ENCODE measurements around the gene ERC1. TPM values are rescaled to one million over a fixed set of nuclear protein-coding genes. Genes with fewer than 3 reads are reported as not detected.

Gene ERC1
- 29.0 and 54.7 TPM in 2 replicates for total RNA-seq (2014; rRNA removed; shearing (Covaris generic))

DNA sequence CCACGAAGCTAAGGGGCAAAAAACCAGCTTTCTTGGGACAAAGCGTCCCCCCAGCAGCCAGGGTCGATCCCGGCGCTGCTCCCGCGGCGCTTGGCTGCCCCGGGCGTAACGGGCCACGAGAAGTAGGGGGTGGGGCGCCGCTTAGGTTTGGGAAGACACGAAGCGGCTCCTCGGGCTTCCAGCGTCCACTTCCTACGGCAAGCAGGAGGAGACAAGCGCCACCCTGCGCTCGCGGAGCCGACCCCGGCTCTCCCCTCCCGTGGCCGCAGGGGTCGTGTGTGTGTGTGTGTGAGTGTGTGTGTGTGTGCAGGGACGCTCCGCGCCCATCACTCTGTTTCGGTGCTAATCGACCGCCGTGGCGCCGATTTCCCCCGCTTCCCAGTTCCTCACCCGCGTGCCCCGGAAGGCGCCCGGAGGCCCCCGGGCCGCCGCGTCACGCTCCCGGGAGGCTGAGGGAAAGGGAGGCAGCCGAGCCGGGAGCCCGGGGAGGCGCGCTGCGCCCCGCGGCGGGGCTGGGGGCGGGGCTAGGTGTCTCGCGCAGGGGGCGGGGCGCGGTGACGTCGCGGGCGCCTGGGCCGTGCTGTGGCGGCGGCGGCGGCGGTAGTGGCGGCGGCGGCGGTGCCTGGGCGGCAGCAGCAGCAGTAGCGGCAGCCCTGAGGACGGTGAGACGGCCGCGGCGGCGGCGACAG lies at the start of gene ERC1:
TSS of gene ERC1 (plus strand) at position 563 of the 689 bp plus-strand sequence. CDS start 36,681 bp downstream, outside the sequence.
- in situ Hi-C loops (cut with HindIII; ENCODE audit: low sequenced_read_pairs) = no loop called here
- peak; percentile 84 for DNase-seq (ENCODE audit: low spot score)

DNA sequence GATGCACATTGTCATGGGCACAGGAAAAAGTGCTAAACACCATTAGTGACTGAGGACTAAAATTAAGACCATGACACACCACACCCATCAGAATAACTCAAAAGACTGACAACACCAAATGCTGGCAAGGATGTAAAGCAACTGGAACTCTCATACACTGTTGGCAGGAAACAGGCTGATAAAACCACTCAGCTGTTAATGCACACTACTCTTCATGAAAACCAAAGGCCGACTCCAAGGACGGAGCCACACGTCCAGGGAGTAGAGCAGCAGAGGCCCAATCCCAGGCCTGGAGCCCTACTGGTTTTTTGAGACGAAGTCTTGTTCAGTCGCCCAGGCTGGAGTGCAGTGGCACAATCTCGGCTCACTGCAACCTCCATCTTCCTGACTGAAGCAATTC lies 48.0 kb upstream of the ERC1 start:
- in situ Hi-C loops (cut with HindIII; ENCODE audit: low sequenced_read_pairs) = no loop called here
- DNase-seq (ENCODE audit: low spot score) = no peak

DNA sequence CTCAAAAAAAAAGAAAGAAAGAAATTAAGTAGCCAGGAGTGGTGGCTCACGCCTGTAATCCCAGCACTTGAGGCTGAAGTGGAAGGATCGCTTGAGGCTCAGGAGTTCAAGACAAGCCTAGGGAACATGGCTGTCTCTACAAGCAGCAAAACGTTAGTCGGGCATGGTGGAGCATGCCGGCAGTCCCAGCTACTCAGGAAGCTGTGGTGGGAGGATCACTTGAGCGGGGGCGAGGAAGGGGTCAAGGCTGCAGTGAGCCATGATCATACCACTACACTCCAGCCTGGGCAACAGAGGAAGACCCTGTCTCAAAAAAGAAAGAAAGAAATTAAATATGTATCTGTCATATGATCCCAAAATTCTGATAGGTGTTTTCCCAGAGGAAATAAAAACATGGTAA lies 46.8 kb upstream of the ERC1 start:
- no peak for DNase-seq (ENCODE audit: low spot score)
- in situ Hi-C loops (cut with HindIII; ENCODE audit: low sequenced_read_pairs) = no loop called here

DNA sequence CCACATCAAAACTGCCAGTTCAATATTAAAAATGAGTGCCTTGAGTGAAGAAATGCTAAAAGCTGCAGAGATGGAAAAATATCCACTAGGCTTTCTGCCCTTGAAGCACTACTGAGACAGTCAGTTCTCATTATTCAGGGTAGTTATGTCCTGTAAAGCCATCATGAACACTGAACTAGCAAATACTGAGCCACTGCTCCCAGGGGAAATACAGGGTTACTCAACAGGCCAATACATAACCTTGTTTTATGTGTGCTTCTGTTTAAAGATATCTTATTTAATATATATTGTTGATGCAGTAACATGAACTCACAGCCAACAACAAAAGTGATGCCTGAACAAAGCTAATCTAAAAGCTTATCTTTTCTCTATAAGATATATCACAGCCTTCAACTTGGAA lies 44.8 kb upstream of the ERC1 start:
- in situ Hi-C loops (cut with HindIII; ENCODE audit: low sequenced_read_pairs) = no loop called here

DNA sequence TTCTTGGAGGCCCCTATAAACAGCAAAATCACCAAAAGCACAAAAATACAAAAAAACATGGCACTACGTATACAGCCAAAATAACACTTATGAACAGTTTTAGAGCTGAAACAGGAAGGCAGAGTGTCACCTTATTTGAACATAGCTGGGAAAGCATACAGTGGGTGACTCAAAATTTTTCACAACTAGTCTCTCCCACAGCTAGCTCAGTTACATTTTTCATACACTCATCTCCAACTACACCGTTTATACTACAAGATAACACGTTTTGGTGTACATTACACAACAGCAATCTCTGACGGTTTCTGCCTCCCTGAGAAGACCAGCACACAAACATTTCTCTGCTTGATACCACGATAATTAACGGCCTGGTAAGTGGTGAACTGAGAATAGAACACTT lies 44.4 kb upstream of the ERC1 start:
- in situ Hi-C loops (cut with HindIII; ENCODE audit: low sequenced_read_pairs) = no loop called here
- DNase-seq (ENCODE audit: low spot score) = no peak

More for the DNA sequence above, 44.8 kb upstream of the ERC1 start:
- no peak for DNase-seq (ENCODE audit: low spot score)

DNA sequence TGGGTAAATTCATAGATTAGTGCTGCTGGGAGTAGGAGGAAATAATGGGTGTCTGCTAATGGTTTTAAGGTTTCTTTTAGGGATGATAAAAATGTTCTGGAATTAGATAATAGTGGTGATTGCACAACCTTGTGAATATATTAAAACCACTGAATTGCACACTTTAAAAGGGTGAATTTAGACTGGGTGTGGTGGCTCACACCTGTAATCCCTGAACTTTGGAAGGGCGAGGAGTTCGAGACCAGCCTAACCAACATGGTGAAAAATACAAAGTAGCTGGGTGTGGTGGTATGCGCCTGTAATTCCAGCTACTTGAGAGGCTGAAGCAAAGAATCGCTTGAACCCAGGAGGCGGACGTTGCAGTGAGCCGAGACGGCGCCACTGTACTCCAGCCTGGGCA lies 42.8 kb upstream of the ERC1 start:
- in situ Hi-C loops (cut with HindIII; ENCODE audit: low sequenced_read_pairs) = no loop called here
- no peak for DNase-seq (ENCODE audit: low spot score)

DNA sequence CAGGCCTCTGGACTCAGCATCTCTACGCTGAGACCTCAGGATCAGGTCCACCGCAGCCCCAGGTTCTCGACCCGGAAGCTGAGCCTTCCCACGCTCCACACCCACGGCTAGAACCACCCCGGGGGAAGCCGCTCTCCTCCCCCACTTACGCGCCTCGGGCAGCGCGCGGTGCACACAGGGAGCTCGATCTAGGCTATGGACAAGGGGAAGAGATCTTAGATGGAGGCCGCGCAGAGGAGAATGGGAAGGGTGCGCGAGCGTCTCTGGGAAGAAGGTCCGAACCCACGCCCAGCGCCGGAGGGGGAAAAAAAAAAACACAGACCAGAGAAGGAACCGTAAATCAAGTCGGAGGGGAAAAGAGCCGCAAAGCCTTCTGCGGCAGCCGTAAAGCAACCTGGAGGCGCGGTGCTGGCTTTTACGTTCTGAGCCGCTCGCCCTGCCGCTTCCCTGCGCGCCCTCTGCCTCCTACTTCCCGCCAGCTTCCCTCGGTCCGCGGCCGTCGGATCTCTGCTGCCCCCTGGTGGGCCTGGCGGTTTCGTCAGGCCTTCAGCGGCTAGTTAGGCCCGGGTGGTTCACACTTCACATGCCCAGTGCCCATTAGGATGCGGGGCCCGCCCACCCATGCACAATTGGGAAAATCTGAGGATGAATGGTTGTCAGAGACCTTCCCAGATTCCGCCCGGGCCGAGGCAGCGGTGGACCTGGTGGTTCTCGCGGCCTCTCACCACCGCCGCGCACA lies 41.4 kb upstream of the ERC1 start, which contains the start of gene RAD52:
TSS of gene RAD52 (minus strand) at position 242 of the 739 bp plus-strand sequence. CDS start 16,636 bp downstream, outside the sequence.
- peak; percentile 98 for DNase-seq (ENCODE audit: low spot score)
- in situ Hi-C loops (cut with HindIII; ENCODE audit: low sequenced_read_pairs) = no loop called here

DNA sequence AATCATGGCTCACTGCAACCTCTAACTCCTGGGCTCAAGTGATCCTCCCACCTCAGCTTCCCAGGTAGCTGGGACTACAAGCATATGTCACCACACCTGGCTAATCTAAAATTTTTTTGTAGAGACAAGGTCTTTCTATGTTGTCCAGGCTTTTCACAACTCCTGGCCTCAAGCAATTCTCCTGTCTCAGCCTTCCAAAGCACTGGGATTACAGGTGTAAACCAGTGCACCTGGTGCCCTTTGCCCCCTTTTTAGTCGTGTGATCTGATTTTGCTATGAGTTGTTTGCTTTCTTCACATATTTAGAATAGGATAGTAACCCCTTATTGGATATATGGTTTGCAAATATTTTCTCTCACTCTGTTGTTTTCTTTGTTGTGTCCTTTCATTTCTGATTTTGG lies 39.8 kb upstream of the ERC1 start:
- no peak for DNase-seq (ENCODE audit: low spot score)
- in situ Hi-C loops (cut with HindIII; ENCODE audit: low sequenced_read_pairs) = no loop called here

DNA sequence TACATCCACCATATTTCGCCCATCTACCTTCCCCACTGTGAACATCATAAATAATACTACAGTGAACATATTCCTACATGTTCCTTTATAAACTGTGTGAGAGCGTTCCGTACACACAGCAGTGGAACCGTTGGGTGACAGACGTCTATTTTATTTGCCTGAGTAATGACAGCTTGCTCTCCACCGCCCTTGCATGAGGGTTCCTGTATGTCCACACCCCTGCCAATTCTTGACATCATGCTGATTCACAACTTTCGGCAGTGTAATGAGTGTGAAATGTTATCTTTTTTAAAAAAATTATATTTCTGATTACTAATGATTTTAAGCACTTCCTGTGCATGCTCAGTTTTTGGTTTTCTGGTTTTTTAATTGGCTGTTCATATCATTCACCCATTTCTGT lies 37.2 kb upstream of the ERC1 start:
- in situ Hi-C loops (cut with HindIII; ENCODE audit: low sequenced_read_pairs) = no loop called here
- peak; percentile 41 for DNase-seq (ENCODE audit: low spot score)

DNA sequence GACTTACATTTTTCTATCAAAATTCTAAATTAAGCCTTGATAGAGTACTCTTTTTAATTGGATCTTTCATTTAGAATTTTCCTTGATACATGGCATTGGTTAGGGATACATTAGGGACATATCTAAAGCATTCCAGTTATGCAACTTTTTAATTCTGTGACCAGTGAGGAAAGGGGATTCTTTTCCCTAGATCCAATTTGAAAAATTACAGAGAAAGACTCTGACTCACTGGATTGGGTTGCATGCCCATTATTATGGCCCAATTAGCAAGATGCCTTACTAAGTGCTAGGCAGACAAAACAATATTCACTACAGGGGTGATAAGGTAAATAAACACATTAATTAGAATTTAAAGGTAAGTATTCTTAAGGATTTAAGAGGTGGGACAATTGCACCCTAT lies 36.3 kb upstream of the ERC1 start:
- DNase-seq (ENCODE audit: low spot score) = no peak
- in situ Hi-C loops (cut with HindIII; ENCODE audit: low sequenced_read_pairs) = no loop called here

DNA sequence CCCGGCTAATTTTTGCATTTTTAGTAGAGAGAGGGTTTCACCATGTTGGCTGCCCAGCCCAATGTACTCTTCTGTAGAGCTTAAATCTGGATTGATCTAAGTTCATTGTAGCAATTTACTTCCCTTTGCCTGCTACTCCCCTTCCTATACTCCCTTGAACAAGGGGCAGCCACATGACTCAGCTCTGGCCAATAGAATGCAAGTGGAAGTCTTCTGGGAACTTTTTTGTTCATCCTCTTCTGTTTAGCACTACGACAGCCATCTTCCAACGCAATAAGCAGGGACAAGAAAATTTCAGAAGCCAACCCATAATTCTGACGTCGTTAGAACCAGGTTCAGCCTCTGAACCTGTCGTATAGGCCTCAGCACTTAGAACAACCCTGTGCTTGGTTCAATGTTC lies 35.1 kb upstream of the ERC1 start:
- in situ Hi-C loops (cut with HindIII; ENCODE audit: low sequenced_read_pairs) = no loop called here
- no peak for DNase-seq (ENCODE audit: low spot score)

DNA sequence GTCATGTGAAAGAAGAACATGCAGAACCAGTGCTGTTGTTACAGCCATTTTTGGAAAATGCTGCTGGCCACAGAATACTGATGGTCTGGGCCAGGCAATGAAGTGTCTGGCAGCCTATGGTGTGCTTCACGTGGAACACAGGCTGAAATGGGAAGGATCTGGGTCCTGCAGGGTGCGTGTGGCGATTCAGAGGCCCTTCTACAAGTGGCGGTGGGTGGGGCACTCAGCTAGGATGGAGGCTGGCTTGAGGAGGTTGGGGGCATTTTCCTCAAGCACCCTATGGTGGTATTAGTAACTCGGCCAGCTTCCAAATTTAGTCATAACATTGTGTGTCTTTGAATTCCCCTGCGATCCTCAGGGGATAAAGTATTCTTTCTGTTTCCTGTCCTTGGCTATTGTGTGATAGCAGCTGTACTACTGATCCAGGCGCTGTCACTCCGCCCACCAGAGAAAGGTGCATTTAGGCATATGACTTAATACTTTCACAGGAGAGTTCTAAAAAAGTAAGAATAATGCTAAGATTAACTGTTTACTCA lies 32.4 kb upstream of the ERC1 start:
- in situ Hi-C loops (cut with HindIII; ENCODE audit: low sequenced_read_pairs) = no loop called here

DNA sequence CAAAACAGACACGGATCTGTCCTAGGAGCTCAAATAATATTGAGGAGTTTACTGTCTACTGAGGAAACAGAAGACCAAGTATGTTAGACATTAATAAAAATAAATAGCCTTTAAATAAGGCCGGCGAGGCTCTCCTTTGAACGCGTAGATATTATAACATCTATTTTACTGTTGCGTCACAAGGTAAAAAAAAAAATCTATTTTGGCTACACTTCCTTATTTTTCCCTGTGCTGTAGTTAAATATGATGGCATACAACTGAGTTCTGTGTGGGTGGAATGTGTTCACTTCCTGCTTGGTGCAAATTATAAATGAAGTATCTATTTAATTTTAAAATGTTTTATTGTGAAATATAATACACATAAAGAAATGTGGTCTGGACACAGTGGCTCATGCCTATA lies 24.3 kb upstream of the ERC1 start:
- no peak for DNase-seq (ENCODE audit: low spot score)
- in situ Hi-C loops (cut with HindIII; ENCODE audit: low sequenced_read_pairs) = no loop called here

More for the DNA sequence above, 32.4 kb upstream of the ERC1 start:
- DNase-seq (ENCODE audit: low spot score) = no peak

DNA sequence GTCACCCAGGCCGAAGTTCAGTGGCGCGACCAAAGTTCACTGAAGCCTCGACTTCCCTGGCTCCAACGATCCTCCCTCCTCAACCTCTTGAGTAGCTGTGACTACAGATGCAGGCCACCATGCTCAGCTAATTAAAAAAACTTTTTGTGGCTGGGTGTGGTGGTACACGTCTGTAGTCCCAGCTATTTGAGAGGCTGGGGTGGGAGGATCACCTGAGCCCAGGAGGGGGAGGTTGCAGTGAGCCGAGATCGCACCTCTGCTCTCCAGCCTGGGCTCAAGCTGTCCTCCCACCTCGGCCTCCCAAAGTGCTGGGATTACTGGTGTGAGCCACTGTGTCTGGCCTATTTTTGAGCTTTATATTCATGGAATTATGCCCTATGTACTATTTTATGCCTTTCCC lies 23.4 kb upstream of the ERC1 start:
- no peak for DNase-seq (ENCODE audit: low spot score)
- in situ Hi-C loops (cut with HindIII; ENCODE audit: low sequenced_read_pairs) = no loop called here

DNA sequence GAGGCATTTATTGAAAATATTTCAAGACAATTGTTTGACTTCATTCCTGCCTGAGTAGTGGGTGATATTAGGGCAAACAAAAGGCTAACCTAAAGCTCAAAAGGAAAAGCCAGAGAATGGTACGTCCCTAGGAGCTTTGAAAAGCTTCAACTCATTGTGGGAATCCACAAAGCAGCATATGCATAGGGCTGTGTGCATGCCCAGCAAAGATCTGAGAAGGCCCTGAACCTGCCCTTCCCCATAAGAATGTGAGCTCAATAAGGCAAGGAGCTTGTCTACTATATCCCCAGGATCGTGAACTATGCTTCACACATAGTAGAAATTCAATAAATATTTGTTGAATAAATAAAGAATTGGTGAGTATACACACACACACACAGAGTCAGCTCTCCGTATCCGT lies 22.5 kb upstream of the ERC1 start:
- DNase-seq (ENCODE audit: low spot score) = peak; percentile 57
- in situ Hi-C loops (cut with HindIII; ENCODE audit: low sequenced_read_pairs) = no loop called here

DNA sequence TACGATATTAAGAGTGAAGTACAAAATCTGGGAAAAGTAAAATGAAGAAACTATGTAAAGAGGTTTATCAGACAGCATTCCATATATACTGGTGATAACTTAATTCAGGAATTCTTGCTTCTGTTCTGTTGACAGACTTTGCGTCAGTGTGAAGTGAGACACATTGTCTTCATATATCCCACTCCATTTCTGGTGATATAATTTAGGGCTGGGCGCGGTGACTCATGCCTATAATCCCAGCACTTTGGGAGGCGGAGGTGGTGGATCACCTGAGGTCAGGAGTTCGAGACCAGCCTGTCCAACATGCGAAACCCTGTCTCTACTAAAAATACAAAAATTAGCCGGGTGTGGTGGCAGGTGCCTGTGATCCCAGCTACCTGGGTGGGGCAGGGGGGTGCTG lies 21.2 kb upstream of the ERC1 start:
- in situ Hi-C loops (cut with HindIII; ENCODE audit: low sequenced_read_pairs) = no loop called here
- DNase-seq (ENCODE audit: low spot score) = no peak

DNA sequence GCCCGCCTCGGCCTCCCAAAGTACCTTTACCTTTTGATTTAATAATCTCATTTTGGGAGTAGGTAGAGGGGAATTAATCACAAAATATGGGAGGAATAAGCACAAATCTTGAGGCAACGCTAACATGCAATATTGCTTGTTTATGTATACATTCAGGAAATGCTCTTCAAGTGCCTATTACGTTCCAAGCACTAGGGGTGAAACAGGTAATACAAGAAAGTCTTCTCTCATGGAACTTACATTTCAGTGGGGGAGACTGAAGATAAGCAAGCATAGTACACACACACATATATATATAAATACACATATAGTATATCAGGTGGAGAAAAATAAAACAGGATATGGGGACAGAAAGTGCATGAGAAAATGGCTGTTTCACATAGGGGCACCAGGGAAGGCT lies 19.0 kb upstream of the ERC1 start:
- in situ Hi-C loops (cut with HindIII; ENCODE audit: low sequenced_read_pairs) = no loop called here

DNA sequence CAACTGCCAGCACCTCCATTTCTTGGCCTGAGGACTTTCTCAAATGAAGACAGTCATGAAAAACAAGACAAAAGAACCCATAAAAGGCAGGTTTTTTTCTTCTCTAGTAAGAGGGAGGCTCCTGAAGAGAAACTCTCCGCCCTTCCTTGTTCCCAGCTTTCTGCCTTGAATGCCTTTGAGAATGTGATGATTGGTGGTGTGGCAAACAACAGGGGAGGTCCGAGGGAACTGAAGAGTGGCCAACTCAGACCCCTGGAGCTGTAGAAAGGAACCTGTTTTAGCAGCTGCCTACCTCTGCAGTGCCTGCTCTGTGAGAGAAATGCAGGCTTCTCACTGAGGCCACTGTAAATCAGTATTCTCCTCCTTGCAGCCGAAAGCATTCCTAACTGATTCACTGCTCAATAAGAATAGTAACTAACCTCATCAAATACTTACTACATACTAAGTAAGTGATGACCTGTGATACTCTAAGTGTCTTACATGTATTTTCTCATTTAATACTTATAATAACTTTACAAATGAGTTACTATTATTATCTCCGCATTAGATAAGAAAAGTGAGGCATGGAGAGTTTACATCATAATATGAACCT lies 16.7 kb upstream of the ERC1 start:
- in situ Hi-C loops (cut with HindIII; ENCODE audit: low sequenced_read_pairs) = no loop called here
- no peak for DNase-seq (ENCODE audit: low spot score)

More for the DNA sequence above, 19.0 kb upstream of the ERC1 start:
- no peak for DNase-seq (ENCODE audit: low spot score)

DNA sequence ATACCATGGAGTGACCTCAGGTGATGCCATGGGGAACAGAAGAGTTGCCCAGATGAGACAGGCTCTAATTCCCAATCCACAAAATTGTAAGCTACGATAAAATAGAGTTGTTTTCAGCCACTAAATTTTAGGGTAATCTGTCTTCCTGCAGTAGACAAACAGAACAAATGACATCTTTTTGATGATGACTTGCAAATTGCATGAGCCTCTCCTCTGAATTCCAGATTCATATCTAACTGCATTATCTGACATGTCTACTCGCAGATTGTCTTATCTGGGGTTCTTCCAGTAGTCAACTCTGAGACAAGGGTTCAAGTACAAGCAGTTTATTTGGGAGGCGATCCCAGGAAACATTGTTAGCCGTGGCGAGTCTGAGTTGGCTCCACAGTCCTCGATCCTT lies 14.4 kb upstream of the ERC1 start:
- DNase-seq (ENCODE audit: low spot score) = no peak
- in situ Hi-C loops (cut with HindIII; ENCODE audit: low sequenced_read_pairs) = no loop called here

DNA sequence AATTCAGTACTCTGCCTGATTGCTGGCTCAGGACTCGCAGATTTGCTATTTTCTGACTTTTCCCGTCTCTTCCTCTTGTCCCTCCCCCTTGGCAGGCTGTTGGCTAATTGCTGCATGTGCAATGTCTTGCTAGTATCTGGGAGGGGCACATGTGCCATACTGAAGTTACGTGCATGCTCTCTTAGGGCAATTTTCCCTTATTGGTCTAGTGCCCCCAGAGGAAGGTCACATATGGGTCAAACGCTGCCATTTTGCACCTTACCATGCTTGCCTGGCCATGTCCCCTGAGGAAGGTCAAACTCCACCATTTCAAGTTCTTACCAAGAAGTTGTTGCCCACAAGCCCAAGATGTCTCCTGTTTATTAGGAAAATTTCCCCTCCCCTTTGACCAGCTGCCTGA lies 13.9 kb upstream of the ERC1 start:
- in situ Hi-C loops (cut with HindIII; ENCODE audit: low sequenced_read_pairs) = no loop called here
- DNase-seq (ENCODE audit: low spot score) = no peak

Data from G401 (cell line).